ENCODE data around the gene HTR3D.

GRCh38 chr3:184005941-184006507, 25.5 kb upstream of the HTR3D start:
- TF ChIP-seq POLR2A (IDR thresholded peaks at IDR 0.05; ENCODE audit: extremely low read depth, insufficient read length) (no peak), MYC (IDR thresholded peaks at IDR 0.05; ENCODE audit: low read depth, low read length) (no peak)
- TF ChIP-seq, protein P1, sequence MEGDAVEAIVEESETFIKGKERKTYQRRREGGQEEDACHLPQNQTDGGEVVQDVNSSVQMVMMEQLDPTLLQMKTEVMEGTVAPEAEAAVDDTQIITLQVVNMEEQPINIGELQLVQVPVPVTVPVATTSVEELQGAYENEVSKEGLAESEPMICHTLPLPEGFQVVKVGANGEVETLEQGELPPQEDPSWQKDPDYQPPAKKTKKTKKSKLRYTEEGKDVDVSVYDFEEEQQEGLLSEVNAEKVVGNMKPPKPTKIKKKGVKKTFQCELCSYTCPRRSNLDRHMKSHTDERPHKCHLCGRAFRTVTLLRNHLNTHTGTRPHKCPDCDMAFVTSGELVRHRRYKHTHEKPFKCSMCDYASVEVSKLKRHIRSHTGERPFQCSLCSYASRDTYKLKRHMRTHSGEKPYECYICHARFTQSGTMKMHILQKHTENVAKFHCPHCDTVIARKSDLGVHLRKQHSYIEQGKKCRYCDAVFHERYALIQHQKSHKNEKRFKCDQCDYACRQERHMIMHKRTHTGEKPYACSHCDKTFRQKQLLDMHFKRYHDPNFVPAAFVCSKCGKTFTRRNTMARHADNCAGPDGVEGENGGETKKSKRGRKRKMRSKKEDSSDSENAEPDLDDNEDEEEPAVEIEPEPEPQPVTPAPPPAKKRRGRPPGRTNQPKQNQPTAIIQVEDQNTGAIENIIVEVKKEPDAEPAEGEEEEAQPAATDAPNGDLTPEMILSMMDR (IDR thresholded peaks at IDR 0.05; ENCODE audit: low read depth, low read length): no peak
